Measurements from ENCODE around the gene PRELID1. TPM values are rescaled to one million over a fixed set of nuclear protein-coding genes. Genes with fewer than 3 reads are reported as not detected.

Gene PRELID1
- total RNA-seq, 1 experiment from 2014 or later = 275 TPM

GRCh38 chr5:177313561-177314259 lies 10.1 kb downstream of the PRELID1 start:
- no peaks in the 10 kb centered on the region for H3K9me3 ChIP-seq (ENCODE audit: control insufficient read depth, insufficient read depth, low read depth, low read length)
- ATAC-seq = no peak
- H3K27ac ChIP-seq (ENCODE audit: low read length) = no peak overlapping the region
- BruUV-seq (replicated peaks) = no TSS peak
- TF ChIP-seq SIN3A (IDR thresholded peaks at IDR 0.05; ENCODE audit: borderline replicate concordance, insufficient read depth, low read depth, low read length) = no peak
- no peak for TF ChIP-seq REST (IDR thresholded peaks at IDR 0.05; ENCODE audit: insufficient read depth in 1 of 2, low read depth in 2 of 2, low read length in 1 of 2)
- TF ChIP-seq POLR2AphosphoS5 (IDR thresholded peaks at IDR 0.05; ENCODE audit: low read depth, low read length) = no peak
- no peak for TF ChIP-seq CTCF (IDR thresholded peaks at IDR 0.05)
- no peak for TF ChIP-seq TCF7L2 (IDR thresholded peaks at IDR 0.05; ENCODE audit: low read depth, low read length)
- ChIA-PET CTCF (interaction anchor here (0.6 kb wide), 1 partner anchor 13 kb away, joined by 4 read pairs; no protein-coding TSS in a partner anchor), POLR2A (no interaction called here)
- in situ Hi-C loops (cut with HindIII; ENCODE audit: low pct_unique_long_range_greater_than_20kb, low sequenced_read_pairs) = no loop called here
- intact Hi-C loops (cut with micrococcal nuclease; ENCODE audit: unreplicated experiment) = loop anchor here (10.0 kb wide), 1 partner anchor 141 kb away; no protein-coding TSS in a partner anchor
- H3K36me3 ChIP-seq (ENCODE audit: control insufficient read depth, insufficient read depth, low read length) = no peaks in the 10 kb centered on the region; the same call in 1 of the 2 replicates
- no peaks in the 10 kb centered on the region for H3K27me3 ChIP-seq (ENCODE audit: control insufficient read depth, insufficient read depth, low read length)
- no peak for DNase-seq (ENCODE audit: low read depth, low spot score)
- no peak overlapping the region for H3K4me3 ChIP-seq (ENCODE audit: low read depth in 2 of 2, low read length in 2 of 2)
- peaks cover 12% of the 10 kb centered on the region for H3K4me1 ChIP-seq (ENCODE audit: control insufficient read depth, insufficient read depth, low read length)

GRCh38 chr5:177314376-177315342 lies 11.1 kb downstream of the PRELID1 start:
- H3K36me3 ChIP-seq (ENCODE audit: control insufficient read depth, insufficient read depth, low read length) = no peaks in the 10 kb centered on the region; the same call in 1 of the 2 replicates
- ChIA-PET CTCF (interaction anchor here (0.6 kb wide), 1 partner anchor 12 kb away, joined by 4 read pairs; no protein-coding TSS in a partner anchor), POLR2A (no interaction called here)
- no TSS peak for BruUV-seq (replicated peaks)
- H3K4me1 ChIP-seq (ENCODE audit: control insufficient read depth, insufficient read depth, low read length) = peaks cover 11% of the 10 kb centered on the region
- intact Hi-C loops (cut with micrococcal nuclease; ENCODE audit: unreplicated experiment) = loop anchor here (10.0 kb wide), 1 partner anchor 140 kb away; no protein-coding TSS in a partner anchor
- no peak overlapping the region for H3K4me3 ChIP-seq (ENCODE audit: low read depth in 2 of 2, low read length in 2 of 2)
- no peaks in the 10 kb centered on the region for H3K27me3 ChIP-seq (ENCODE audit: control insufficient read depth, insufficient read depth, low read length)
- DNase-seq (ENCODE audit: low read depth, low spot score) = no peak
- TF ChIP-seq TCF7L2 (IDR thresholded peaks at IDR 0.05; ENCODE audit: low read depth, low read length) (no peak), REST (IDR thresholded peaks at IDR 0.05; ENCODE audit: insufficient read depth in 1 of 2, low read depth in 2 of 2, low read length in 1 of 2) (no peak), SIN3A (IDR thresholded peaks at IDR 0.05; ENCODE audit: borderline replicate concordance, insufficient read depth, low read depth, low read length) (no peak), CTCF (IDR thresholded peaks at IDR 0.05) (no peak), POLR2AphosphoS5 (IDR thresholded peaks at IDR 0.05; ENCODE audit: low read depth, low read length) (no peak)
- in situ Hi-C loops (cut with HindIII; ENCODE audit: low pct_unique_long_range_greater_than_20kb, low sequenced_read_pairs) = no loop called here
- H3K9me3 ChIP-seq (ENCODE audit: control insufficient read depth, insufficient read depth, low read depth, low read length) = no peaks in the 10 kb centered on the region
- H3K27ac ChIP-seq (ENCODE audit: low read length) = no peak overlapping the region
- no peak for ATAC-seq

Measured in Panc1 (cell line).